Suppressor macrophage treated with lipopolysaccharide for 4 hours (primary cell): Measurements from ENCODE around the gene SH3GL2.

Experiments
- DNase-seq: peaks from one replicate; pipeline ENCODE4 v3.0.0-alpha.2; 2020

The SH3GL2 gene

GRCh38 chr9:17824191-17824590, 245.3 kb downstream of the SH3GL2 start:
- DNase-seq, result no peak

GRCh38 chr9:17824616-17825264, 245.9 kb downstream of the SH3GL2 start:
- no peak for DNase-seq

- DNase-seq, result no peak
Observed at GRCh38 chr9:17825265-17825659, 246.4 kb downstream of the SH3GL2 start.

GRCh38 chr9:17829064-17829463, 250.2 kb downstream of the SH3GL2 start:
- DNase-seq, result no peak

- DNase-seq, result no peak
Observed at GRCh38 chr9:17829812-17830385, 251.0 kb downstream of the SH3GL2 start.

GRCh38 chr9:17832812-17833211, 253.9 kb downstream of the SH3GL2 start:
- DNase-seq, result no peak

GRCh38 chr9:17833846-17834245, 255.0 kb downstream of the SH3GL2 start:
- no peak for DNase-seq

- no peak for DNase-seq
Observed at GRCh38 chr9:17837965-17838364, 259.1 kb downstream of the SH3GL2 start.

GRCh38 chr9:17839776-17840175, 260.9 kb downstream of the SH3GL2 start:
- DNase-seq, result no peak

- DNase-seq, result no peak
Observed at GRCh38 chr9:17843236-17843635, 264.4 kb downstream of the SH3GL2 start.
